Neuronal stem cell (in vitro differentiated cells): ENCODE results near the gene MAML2.
"Not testable (repeated sequence)": the region's sequence is repeated elsewhere in the genome, so short reads cannot be mapped to it uniquely, and the experiment has no call there.

ENCODE experiments used
- DNase-seq: peaks from one replicate; pipeline ENCODE4 v3.0.0-alpha.2; 2013; ENCODE audit warnings: low spot score
- H2AFZ ChIP-seq: one replicate; pipeline ENCODE4 v1.6.1; 2013; ENCODE audit warnings: mild to moderate bottlenecking, low read length, inconsistent platforms
- H2AK5ac ChIP-seq: 2 replicates; pipeline ENCODE4 v1.6.1; 2013; ENCODE audit warnings: low read depth, mild to moderate bottlenecking, inconsistent platforms, low read length, moderate library complexity, mixed read lengths
- H2BK120ac ChIP-seq: 2 replicates; pipeline ENCODE4 v1.6.1; 2013; ENCODE audit warnings: low read depth, mild to moderate bottlenecking, inconsistent platforms, low read length, moderate library complexity, mixed read lengths
- H2BK12ac ChIP-seq: one replicate; pipeline ENCODE4 v1.6.1; 2013; ENCODE audit warnings: low read length, inconsistent platforms
- H2BK15ac ChIP-seq: 2 replicates; pipeline ENCODE4 v1.6.1; 2013; ENCODE audit warnings: mild to moderate bottlenecking, low read length, inconsistent platforms, mixed read lengths
- H2BK5ac ChIP-seq: one replicate; pipeline ENCODE4 v1.6.1; 2013; ENCODE audit warnings: inconsistent platforms, mild to moderate bottlenecking, low read length, moderate library complexity
- H3K14ac ChIP-seq: one replicate; pipeline ENCODE4 v1.6.1; 2013; ENCODE audit warnings: low read length, inconsistent platforms
- H3K18ac ChIP-seq: 2 replicates; pipeline ENCODE4 v1.6.1; 2013; ENCODE audit warnings: low read length, inconsistent platforms
- H3K23ac ChIP-seq: 2 replicates; pipeline ENCODE4 v1.6.1; 2013; ENCODE audit warnings: low read depth, mild to moderate bottlenecking, mixed read lengths, low read length, inconsistent platforms; ENCODE audit not compliant: poor library complexity
- H3K27ac ChIP-seq: replicated peaks from 3 replicates; pipeline ENCODE4 v1.5.1; 2013; ENCODE audit warnings: low read length, inconsistent platforms
- H3K27me3 ChIP-seq, 3 experiments: 2 replicates each; pipeline ENCODE4 v1.6.1; 2013; ENCODE audit warnings: low read length in 3 of 3, mild to moderate bottlenecking in 2 of 3, inconsistent platforms in 1 of 3, low read depth in 1 of 3, mixed read lengths in 1 of 3, moderate library complexity in 1 of 3; ENCODE audit not compliant: control insufficient read depth in 3 of 3, insufficient read depth in 3 of 3
- H3K36me3 ChIP-seq, 2 donors: replicated peaks in 1 of 2; 2 replicates each; pipeline ENCODE4 v1.6.1; 2013; ENCODE audit warnings: low read length in 2 of 2; ENCODE audit not compliant: control insufficient read depth in 2 of 2, insufficient read depth in 2 of 2
- H3K4ac ChIP-seq: 2 replicates; pipeline ENCODE4 v1.6.1; 2013; ENCODE audit warnings: inconsistent platforms, mild to moderate bottlenecking, low read length, moderate library complexity
- H3K4me1 ChIP-seq, 2 donors: 1 replicate in 1 of 2; 2 replicates in 1 of 2; pipeline ENCODE4 v1.6.1; 2013; ENCODE audit warnings: low read length in 2 of 2, low read depth in 1 of 2; ENCODE audit not compliant: control insufficient read depth in 2 of 2, insufficient read depth in 1 of 2
- H3K4me2 ChIP-seq: one replicate; pipeline ENCODE4 v1.6.1; 2013; ENCODE audit warnings: mild to moderate bottlenecking, low read length, inconsistent platforms; ENCODE audit not compliant: insufficient read depth, poor library complexity, severe bottlenecking
- H3K4me3 ChIP-seq, 2 donors: 2 replicates each; pipeline ENCODE4 v1.5.1; 2013; ENCODE audit warnings: low read length in 2 of 2, mild to moderate bottlenecking in 2 of 2, inconsistent platforms in 1 of 2, moderate library complexity in 1 of 2
- H3K79me1 ChIP-seq: one replicate; pipeline ENCODE4 v1.6.1; 2013; ENCODE audit warnings: low read depth, mild to moderate bottlenecking, inconsistent platforms, low read length, moderate library complexity
- H3K9ac ChIP-seq: one replicate; pipeline ENCODE4 v1.6.1; 2013; ENCODE audit warnings: mild to moderate bottlenecking, low read depth, low read length, inconsistent platforms; ENCODE audit not compliant: poor library complexity
- H3K9me3 ChIP-seq, 2 donors: replicated peaks in 1 of 2; 2 replicates each; pipeline versions ENCODE3 to v1.6.1; 2013; ENCODE audit warnings: low read length in 2 of 2, mild to moderate bottlenecking in 2 of 2, inconsistent platforms in 1 of 2, low read depth in 1 of 2, mixed read lengths in 1 of 2, moderate library complexity in 1 of 2; ENCODE audit not compliant: control insufficient read depth in 2 of 2, insufficient read depth in 1 of 2
- H4K8ac ChIP-seq: one replicate; pipeline ENCODE4 v1.6.1; 2013; ENCODE audit warnings: low read depth, mild to moderate bottlenecking, inconsistent platforms, low read length, moderate library complexity
- H4K91ac ChIP-seq: one replicate; pipeline ENCODE4 v1.6.1; 2013; ENCODE audit warnings: low read length, low read depth, mild to moderate bottlenecking, inconsistent platforms; ENCODE audit not compliant: poor library complexity
- WGBS, 2 donors: extraction: QIAGEN DNeasy Blood & Tissue Kit; methylation state at CpG; one replicate each; pipeline ENCODE4 v1.1.7; 2013; ENCODE audit warnings: missing lambda C conversion rate in 2 of 2, mixed read lengths in 1 of 2; ENCODE audit not compliant: insufficient read length in 2 of 2, insufficient replicate concordance in 1 of 2; ENCODE audit errors: extremely low coverage in 2 of 2; 5-methylcytosine and 5-hydroxymethylcytosine counted together

MAML2 gene

DNA sequence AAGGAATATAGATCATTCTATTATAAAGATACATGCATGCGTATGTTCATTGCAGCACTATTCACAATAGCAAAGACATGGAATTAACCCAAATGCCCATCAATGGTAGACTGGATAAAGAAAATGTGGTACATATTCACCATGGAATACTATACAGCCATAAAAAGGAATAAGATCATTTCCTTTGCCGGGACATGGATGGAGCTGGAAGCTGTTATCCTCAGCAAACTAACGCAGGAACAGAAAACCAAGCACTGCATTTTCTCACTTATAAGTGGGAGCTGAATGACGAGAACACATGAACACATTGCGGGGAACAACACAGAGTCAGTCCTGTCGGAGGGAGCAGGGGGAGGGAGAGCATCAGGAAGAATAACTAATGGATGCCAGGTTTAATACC, 57.0 kb downstream of the MAML2 start:
- not testable (repeated sequence) for H3K4me2 ChIP-seq, H3K79me1 ChIP-seq, H3K27me3 ChIP-seq, H3K18ac ChIP-seq, H3K9me3 ChIP-seq, H3K23ac ChIP-seq, H3K9ac ChIP-seq, DNase-seq, H2AK5ac ChIP-seq, H3K36me3 ChIP-seq, H4K8ac ChIP-seq, H3K14ac ChIP-seq, H2BK5ac ChIP-seq, H3K27ac ChIP-seq, H2BK12ac ChIP-seq, H3K4me1 ChIP-seq, H4K91ac ChIP-seq, H3K4ac ChIP-seq, H2AFZ ChIP-seq, H2BK120ac ChIP-seq, H2BK15ac ChIP-seq, H3K4me3 ChIP-seq
- WGBS, 2 donors, result no CpG with 5 or more reads among the region's 6 CpGs

DNA sequence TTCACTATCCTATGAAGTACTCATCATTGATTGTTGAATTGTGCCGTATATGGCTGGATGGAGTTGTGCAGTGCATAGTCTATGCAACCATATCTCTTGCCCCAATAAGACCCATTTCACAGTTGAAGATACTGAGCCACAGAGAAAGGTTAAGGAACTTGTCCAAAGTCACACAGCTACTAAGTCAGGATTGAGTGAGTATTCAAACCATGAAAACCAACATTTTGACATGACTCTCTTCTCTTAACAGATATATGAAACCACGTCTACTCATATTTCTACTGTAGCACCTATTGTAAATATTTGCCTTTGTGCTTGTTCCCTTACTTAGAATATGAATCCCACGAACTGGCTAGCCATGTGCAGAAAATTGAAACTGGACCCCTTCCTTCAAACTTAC, 58.1 kb downstream of the MAML2 start:
- H3K4me3 ChIP-seq, result no peak overlapping the region
- H2BK5ac ChIP-seq, result no peak overlapping the region
- H3K36me3 ChIP-seq, result no peaks in the 10 kb centered on the region
- H3K23ac ChIP-seq, result no peak overlapping the region
- H3K79me1 ChIP-seq, result no peaks in the 10 kb centered on the region
- peaks cover 0 to 5% of the 10 kb centered on the region in 2 donors for H3K9me3 ChIP-seq
- H2BK15ac ChIP-seq, result no peak overlapping the region
- no peak overlapping the region for H4K91ac ChIP-seq
- no peak overlapping the region for H3K27ac ChIP-seq
- H3K4me2 ChIP-seq, result no peak overlapping the region
- H3K4me1 ChIP-seq, result no peaks in the 10 kb centered on the region
- no peak overlapping the region for H2BK120ac ChIP-seq
- H4K8ac ChIP-seq, result no peak overlapping the region
- no peak overlapping the region for H3K14ac ChIP-seq
- no peak overlapping the region for H3K18ac ChIP-seq
- H3K4ac ChIP-seq, result no peak overlapping the region
- H2AFZ ChIP-seq, result no peak overlapping the region
- H2BK12ac ChIP-seq, result no peak overlapping the region
- no CpG with 5 or more reads among the region's 3 CpGs for whole genome bisulfite sequencing, 2 donors
- DNase-seq, result no peak
- no peaks in the 10 kb centered on the region for H3K27me3 ChIP-seq
- no peak overlapping the region for H3K9ac ChIP-seq
- no peak overlapping the region for H2AK5ac ChIP-seq

DNA sequence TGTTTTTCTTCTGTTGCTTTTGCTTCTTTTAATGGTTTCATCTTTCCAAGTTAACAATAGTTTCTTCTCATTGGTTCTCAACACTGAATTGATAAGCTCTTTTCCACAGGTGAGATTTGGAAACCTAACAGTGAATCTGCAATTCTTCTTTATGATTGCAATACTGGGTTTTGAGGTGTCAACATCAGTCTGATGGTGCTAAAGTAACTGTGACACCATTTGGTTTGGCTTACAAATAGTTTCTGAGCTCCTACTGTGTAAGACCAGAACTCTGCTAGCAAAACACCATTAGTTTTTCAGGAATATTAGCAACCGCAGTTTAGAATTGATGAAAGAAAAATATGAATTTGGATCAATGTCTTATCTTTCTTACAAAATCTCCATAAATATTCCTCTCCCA, 58.6 kb downstream of the MAML2 start:
- Histone ChIP-seq H3K27ac (no peak overlapping the region), H3K36me3 (no peaks in the 10 kb centered on the region), H2BK12ac (no peak overlapping the region), H2AK5ac (no peak overlapping the region), H3K4me3 (no peak overlapping the region), H4K8ac (no peak overlapping the region), H3K4me2 (no peak overlapping the region), H2BK5ac (no peak overlapping the region), H3K14ac (no peak overlapping the region), H3K9me3 (peaks cover 0 to 5% of the 10 kb centered on the region in 2 donors), H3K79me1 (no peaks in the 10 kb centered on the region), H3K4me1 (peaks cover 0 to 3% of the 10 kb centered on the region in 2 donors), H2BK120ac (no peak overlapping the region), H3K4ac (no peak overlapping the region), H2AFZ (no peak overlapping the region), H3K9ac (no peak overlapping the region), H4K91ac (no peak overlapping the region), H3K23ac (no peak overlapping the region), H2BK15ac (no peak overlapping the region), H3K18ac (no peak overlapping the region), H3K27me3 (no peaks in the 10 kb centered on the region)
- DNase-seq, result no peak
- WGBS, 2 donors, result no CpG with 5 or more reads among the region's 1 CpG

DNA sequence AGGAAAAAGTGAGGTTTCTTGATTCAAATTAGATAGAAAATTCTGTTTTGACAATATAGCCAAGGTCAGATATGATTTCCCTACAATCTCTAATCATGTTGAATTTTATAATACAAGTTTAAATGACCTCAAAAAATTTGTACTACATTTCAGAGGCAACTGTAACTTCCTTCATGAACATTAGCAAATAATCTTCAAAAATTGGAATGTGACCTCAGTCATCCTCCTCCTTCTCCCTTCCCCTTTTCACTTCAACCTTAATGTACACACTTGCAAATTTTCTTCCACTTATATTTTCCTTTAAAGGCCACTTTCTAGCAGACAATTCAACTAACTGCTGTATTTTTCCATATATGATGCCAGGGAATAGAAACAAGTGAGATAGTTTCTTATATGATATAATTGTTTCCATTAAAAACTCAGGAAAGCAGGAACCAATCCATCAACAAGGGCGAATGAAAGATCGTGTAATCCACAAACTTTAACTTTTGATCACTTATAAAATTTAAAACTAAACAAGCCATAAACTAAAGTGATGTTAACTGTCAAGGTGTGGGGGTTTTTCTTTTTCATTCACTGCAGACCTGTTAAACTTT, 60.3 kb downstream of the MAML2 start:
- no peak overlapping the region for H3K9ac ChIP-seq
- H3K4me2 ChIP-seq, result no peak overlapping the region
- no peaks in the 10 kb centered on the region for H3K27me3 ChIP-seq
- H3K4ac ChIP-seq, result no peak overlapping the region
- no peak overlapping the region for H2BK5ac ChIP-seq
- H3K79me1 ChIP-seq, result no peaks in the 10 kb centered on the region
- H2BK120ac ChIP-seq, result no peak overlapping the region
- H3K4me3 ChIP-seq, result no peak overlapping the region
- WGBS, 2 donors, result no CpG with 5 or more reads among the region's 2 CpGs
- H3K4me1 ChIP-seq, result peaks cover 2 to 10% of the 10 kb centered on the region in 2 donors
- no peak overlapping the region for H2BK15ac ChIP-seq
- no peak overlapping the region for H4K91ac ChIP-seq
- no peak overlapping the region for H2AFZ ChIP-seq
- H3K36me3 ChIP-seq, result no peaks in the 10 kb centered on the region
- H3K14ac ChIP-seq, result no peak overlapping the region
- H2AK5ac ChIP-seq, result no peak overlapping the region
- DNase-seq, result no peak
- no peak overlapping the region for H3K27ac ChIP-seq
- peaks cover 0 to 5% of the 10 kb centered on the region in 2 donors for H3K9me3 ChIP-seq
- no peak overlapping the region for H2BK12ac ChIP-seq
- H3K23ac ChIP-seq, result no peak overlapping the region
- H3K18ac ChIP-seq, result no peak overlapping the region
- H4K8ac ChIP-seq, result no peak overlapping the region
